G401 (cell line): Measurements from ENCODE around the gene GRM8. TPM values are rescaled to one million over a fixed set of nuclear protein-coding genes. Genes with fewer than 3 reads are reported as not detected.

Experiments used
- DNase-seq: peaks from one replicate; pipeline ENCODE4 v3.0.0-alpha.2; 2015; ENCODE audit warnings: low spot score
- in situ Hi-C: cut with HindIII; loops from 2 replicates; pipeline ENCODE4 v1.10.0; 2016; ENCODE audit warnings: low sequenced_read_pairs, mixed read lengths
- total RNA-seq: library from RNA; depleted of rRNA; stranded (reverse); fragments of >200 nt; shearing (Covaris generic); gene quantifications from 2 replicates; pipeline ENCODE4 v1.2.3, GENCODE V29; 2014

GRM8 gene
- total RNA-seq, 1 experiment from 2014 or later, result not detected

DNA sequence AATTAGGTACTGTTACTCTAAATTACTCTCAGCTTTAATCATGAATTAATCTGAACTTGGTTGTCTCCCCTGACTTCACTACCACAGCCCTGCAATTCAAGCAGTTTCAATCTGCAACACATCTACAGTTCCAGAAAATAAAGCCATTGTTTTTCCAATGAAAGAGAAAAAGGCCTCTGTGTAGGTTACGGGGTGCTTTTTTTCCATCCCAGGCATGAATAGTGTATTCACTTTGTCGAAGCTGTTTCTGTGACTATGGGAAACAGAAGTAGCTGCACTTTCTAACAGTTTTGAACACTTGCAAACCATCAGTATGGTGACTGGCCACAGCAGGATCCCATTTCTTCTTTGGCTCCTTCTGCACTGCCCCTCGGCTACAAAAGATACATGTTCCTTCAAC lies 460.2 kb downstream of the GRM8 start:
- no peak for DNase-seq
- in situ Hi-C loops, result no loop called here

GRCh38 chr7:126791306-126791705 lies 461.4 kb downstream of the GRM8 start:
- DNase-seq, result no peak
- in situ Hi-C loops, result no loop called here

GRCh38 chr7:126790763-126791162 lies 462.0 kb downstream of the GRM8 start:
- in situ Hi-C loops, result no loop called here

GRCh38 chr7:126783613-126784012 lies 469.1 kb downstream of the GRM8 start:
- in situ Hi-C loops, result no loop called here
- no peak for DNase-seq

More at GRCh38 chr7:126790763-126791162, 462.0 kb downstream of the GRM8 start:
- DNase-seq, result no peak

DNA sequence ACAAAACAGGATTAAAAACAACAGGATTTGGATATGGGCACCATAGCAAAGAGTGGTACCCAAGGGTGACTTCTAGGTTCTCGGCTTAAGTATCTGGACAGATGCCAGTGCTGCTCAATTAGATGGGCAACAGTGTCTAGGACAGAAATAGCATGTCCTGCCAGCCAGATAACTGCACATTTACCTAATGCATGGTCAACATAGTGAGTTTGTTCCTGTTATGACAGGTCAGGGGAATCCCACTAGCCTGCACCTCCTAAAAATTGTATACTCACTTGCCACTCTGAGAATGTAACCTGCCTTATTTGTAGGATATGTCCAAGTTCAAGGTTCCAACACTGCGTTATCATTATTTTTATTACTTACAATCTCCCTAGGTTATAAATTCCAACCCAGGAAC lies 471.7 kb downstream of the GRM8 start:
- in situ Hi-C loops, result no loop called here
- no peak for DNase-seq

DNA sequence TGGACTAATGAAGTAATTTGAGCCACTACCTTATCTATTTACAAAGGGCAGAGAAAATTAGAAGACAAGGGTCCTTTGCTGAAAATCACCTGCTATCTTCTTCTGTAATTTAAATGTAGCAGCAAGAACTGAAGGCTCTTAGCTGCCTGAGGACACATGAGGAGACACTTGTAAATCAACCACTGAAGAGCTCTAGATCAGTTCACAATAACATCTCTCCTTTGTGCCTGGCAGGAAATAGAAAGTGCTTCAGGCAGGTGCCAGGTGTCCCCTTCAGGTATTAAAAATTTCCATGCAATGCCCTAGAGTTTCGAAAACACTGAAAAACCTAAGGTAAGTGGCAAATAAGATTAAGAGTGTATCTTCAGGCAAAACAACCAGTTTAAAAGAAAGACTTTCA lies 474.6 kb downstream of the GRM8 start:
- in situ Hi-C loops, result no loop called here
- no peak for DNase-seq

- in situ Hi-C loops, result no loop called here
- DNase-seq, result no peak
Observed at GRCh38 chr7:126776498-126776897, 476.2 kb downstream of the GRM8 start.

DNA sequence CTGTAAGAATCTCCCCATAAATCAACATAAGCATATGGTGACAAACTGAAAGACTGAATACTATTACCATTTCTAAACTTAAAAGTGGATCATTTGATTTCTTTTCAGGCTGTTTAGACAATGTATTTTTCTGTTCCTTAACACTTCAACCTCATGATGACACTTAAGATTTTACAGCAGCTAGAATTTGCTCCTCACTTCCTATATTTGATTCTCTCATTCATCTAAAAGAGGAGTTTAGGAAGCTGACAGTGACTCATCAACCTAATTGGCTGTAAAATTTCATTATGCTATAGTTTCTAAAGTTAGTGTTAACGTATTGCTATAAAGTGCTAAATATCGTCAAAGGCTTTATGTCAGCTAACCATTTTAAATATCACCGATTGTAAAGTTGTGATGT lies 478.7 kb downstream of the GRM8 start:
- DNase-seq, result no peak
- in situ Hi-C loops, result no loop called here

DNA sequence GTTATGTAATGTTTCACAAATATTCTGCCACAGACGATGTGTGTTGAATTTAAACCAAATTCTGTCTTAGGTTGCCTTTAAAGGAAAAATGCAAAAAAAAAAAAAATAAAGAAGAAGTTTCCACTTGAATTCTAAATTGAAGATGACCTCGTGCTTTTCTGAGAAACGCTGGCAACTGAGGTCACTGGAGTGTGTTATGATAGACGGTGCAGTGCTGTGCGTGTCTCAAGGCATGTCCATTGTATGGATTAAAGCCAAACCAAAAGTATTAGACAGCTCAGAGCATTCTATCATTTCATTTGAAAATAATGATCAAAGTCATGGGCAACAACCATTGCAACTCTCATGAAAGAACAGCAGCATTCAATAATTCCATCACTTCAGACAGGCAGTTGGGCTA lies 483.9 kb downstream of the GRM8 start:
- DNase-seq, result no peak
- in situ Hi-C loops, result no loop called here

GRCh38 chr7:126760914-126761577 lies 491.7 kb downstream of the GRM8 start:
- no peak for DNase-seq
- in situ Hi-C loops, result no loop called here

- DNase-seq, result no peak
- in situ Hi-C loops, result no loop called here
Observed at GRCh38 chr7:126755381-126755780, 497.4 kb downstream of the GRM8 start.

DNA sequence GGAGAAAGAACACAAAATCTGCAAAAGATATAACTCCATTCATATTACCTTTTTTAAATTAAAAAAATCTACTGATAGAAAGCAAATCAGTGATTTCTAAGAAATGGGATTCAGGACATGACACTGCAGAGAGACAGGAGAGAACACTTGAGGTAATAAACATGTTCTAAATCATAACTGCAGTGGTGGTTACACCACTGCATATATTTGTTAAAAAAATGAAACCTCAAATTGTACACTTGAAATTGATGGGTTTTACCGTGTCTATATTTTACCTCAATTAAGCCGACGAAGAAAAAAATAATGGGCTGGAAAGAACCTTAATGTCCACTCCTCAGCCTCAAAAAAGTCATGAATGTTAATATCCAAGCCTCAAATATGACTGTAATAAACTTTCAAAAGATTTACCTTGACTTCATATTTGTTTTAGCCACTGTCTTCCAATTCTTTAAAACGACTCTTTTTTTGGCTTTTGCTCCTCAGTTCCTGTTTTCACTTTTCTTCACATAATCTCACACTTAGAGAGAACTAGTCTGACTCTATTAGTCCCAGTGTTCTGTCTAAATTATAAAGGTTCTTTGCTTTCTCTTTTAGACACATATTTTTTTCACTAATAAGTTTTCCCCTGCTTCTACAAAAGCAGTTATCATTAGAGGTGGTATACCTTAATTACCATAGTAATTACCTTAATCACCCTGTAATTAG lies 502.4 kb downstream of the GRM8 start:
- DNase-seq, result no peak
- in situ Hi-C loops, result no loop called here

GRCh38 chr7:126728967-126729366 lies 523.8 kb downstream of the GRM8 start:
- DNase-seq, result no peak
- in situ Hi-C loops, result no loop called here

- DNase-seq, result no peak
- in situ Hi-C loops, result no loop called here
Observed at GRCh38 chr7:126727930-126728391, 524.8 kb downstream of the GRM8 start.

DNA sequence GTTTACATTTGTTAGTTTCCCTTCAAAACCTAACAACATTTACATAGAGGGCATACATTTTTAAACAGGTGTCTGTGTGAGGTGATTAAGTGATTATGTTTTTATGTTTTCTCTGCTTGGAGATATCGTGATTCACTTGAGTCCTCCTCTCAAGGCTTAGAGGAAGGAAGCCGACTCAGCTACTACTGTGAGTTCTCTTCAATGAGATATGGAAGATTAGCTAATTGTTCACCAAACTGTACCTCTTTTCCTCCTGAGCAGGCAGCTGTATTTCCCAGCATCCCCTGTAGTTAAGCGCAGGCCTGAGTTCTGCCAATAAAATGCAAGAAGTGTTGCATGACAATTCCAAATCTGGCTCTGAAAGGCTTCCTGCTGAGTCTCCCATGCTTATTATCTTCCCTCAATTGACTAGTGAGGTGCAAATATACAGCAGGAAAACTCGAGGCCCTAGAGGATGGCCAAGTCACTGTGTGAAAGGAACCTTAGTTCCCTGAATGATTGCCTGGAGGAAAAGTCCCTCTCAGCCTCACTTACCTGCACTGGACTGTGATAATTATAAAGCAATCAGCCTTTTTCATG lies 528.7 kb downstream of the GRM8 start:
- in situ Hi-C loops, result no loop called here
- DNase-seq, result no peak

DNA sequence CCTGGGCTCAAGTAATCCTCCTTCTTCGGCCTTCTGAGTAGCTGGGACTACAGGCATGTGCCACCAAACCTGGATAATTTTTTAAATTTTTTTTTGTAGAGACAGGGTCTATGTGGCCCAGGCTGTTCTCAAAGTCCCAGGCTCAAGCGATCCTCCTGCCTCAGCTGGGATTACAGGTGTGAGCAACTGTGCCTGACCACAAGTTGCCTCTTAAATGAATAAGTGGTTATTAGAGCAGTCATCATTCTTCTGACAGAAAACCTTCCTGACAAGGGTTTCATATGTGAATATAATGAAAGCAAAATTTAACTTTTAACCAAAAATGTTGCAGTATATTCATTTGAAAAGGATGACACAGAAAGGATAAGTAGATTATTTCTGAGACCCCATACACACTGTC lies 532.5 kb downstream of the GRM8 start:
- DNase-seq, result no peak
- in situ Hi-C loops, result no loop called here

DNA sequence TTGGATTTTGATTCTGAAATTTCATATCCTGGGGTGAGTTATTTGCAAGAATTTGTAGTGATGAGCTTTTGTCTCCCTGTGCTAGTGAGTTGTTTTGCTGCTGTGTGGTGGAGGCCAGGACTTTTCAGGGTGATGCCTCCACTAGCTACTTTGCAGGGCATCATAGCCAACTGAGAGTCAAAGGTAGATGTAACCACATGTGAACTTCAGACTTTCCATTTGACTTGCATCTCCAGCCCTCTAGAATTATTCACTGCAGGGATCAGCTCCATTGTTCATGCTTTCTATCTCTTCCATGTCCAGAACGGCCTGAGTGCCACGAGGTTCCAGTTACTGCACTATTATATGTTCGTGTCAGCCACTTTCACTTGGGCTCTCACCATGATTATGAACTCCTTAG lies 534.3 kb downstream of the GRM8 start:
- in situ Hi-C loops, result no loop called here
- no peak for DNase-seq

- in situ Hi-C loops, result no loop called here
- no peak for DNase-seq
Observed at GRCh38 chr7:126716321-126716720, 536.4 kb downstream of the GRM8 start.

DNA sequence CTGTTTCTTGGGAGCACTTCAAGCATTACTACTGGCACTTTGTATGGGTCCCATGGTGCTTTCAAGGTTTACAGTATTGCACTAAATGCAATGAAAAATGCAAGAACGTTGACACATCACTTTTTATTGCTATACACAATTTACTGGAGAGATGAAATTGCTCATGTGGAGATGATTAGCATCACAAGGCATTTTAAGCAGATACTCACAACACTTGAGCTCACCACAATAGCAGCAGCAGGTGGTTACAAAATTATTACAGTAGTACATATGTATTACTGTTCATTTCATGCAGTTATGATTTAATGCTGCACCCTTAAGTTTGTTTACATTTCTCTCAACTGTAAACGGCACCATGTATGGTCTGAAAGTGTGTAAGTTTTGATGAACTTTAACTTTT lies 537.7 kb downstream of the GRM8 start:
- in situ Hi-C loops, result no loop called here
- DNase-seq, result no peak

GRCh38 chr7:126702242-126703016 lies 550.3 kb downstream of the GRM8 start:
- no peak for DNase-seq
- in situ Hi-C loops, result no loop called here
